ENCODE data around the gene TMEM129.

TMEM129 gene

DNA sequence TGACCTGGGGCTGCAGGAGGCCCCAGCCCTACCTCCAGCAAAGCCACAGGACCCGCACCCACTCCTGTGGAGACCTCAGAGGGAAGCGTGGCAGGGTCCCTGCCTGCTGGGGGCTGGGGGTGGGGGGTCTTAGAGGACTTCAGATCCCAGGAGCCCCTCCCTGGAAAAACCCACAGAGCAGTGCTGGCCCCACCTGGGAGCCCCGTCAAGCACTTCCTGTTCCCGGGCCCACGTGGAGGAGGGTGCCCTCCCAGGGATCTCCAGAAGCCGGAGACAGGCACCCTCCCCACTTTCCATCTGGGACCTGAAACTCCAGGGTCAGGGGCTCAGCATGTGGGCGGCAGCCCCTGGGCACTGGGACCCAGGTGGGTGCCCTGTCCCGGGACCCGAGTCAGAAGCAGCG lies 32.2 kb upstream of the TMEM129 start:
- H3K4me3 ChIP-seq (ENCODE audit: low read length), result no peak overlapping the region
- DNase-seq (ENCODE audit: low read depth), result no peak
- TF ChIP-seq, protein P1, sequence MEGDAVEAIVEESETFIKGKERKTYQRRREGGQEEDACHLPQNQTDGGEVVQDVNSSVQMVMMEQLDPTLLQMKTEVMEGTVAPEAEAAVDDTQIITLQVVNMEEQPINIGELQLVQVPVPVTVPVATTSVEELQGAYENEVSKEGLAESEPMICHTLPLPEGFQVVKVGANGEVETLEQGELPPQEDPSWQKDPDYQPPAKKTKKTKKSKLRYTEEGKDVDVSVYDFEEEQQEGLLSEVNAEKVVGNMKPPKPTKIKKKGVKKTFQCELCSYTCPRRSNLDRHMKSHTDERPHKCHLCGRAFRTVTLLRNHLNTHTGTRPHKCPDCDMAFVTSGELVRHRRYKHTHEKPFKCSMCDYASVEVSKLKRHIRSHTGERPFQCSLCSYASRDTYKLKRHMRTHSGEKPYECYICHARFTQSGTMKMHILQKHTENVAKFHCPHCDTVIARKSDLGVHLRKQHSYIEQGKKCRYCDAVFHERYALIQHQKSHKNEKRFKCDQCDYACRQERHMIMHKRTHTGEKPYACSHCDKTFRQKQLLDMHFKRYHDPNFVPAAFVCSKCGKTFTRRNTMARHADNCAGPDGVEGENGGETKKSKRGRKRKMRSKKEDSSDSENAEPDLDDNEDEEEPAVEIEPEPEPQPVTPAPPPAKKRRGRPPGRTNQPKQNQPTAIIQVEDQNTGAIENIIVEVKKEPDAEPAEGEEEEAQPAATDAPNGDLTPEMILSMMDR (IDR thresholded peaks at IDR 0.05; ENCODE audit: insufficient read depth, low read depth, low read length, missing control alignments), result no peak

DNA sequence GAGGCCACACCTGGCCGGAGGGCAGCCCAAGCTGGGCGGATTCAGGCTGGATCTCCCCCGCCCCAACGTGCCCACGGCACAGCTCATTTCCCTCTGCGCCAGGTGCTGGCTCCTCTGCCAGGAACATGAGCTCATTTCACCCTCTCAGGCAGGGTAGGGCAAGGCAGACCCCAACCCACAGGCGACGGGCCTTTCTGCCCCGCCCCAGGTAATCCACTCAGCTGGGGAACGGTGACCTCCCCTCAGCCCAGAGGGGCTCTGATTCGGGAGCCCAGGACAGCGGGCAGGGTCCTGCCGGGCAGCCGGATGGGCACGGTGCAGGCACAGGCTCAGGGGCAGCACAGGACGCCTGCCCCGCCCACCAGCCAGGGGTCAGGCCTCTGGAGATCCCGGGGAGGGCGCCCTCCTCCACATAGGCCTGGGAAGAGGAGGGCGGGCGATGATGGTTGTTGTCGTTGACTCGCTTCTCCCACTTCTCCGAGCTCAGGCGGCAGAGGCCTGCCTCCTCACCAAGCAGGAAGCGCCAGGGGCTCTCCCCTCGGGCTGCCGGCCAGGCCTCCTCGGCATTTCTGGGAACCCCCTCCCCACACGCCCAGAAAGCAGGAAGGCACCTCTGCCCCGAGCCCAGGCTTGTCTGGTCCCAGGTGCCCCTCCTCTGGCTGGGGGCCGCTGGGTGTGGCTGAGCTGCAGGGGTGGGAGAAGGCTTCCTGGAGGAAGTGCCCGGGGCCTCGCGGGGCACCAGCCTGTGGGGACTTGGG lies 31.3 kb upstream of the TMEM129 start:
- DNase-seq (ENCODE audit: low read depth), result peak; percentile 65
- H3K4me3 ChIP-seq (ENCODE audit: low read length), result no peak overlapping the region
- TF ChIP-seq, protein P1 (IDR thresholded peaks at IDR 0.05; ENCODE audit: insufficient read depth, low read depth, low read length, missing control alignments), result no peak

DNA sequence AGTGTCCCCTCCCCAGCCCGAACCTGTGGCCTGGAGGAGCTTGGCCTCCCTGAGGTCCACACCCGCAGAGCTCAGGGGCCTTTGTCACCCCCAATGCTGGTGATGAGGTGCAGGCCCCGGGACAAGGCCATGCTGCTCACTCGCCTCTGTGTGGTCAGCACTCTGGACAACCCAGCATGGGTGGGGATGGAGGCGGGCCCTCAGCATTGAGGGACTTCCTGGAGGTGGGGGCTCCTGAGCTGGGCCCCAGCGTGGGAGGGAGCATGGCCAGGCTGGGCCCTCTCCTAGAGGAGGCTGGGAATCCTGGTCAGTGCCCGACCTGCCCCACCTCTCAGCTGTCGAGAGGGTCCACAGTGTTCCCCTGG lies 30.8 kb upstream of the TMEM129 start:
- no peak overlapping the region for H3K4me3 ChIP-seq (ENCODE audit: low read length)
- TF ChIP-seq, protein P1 (IDR thresholded peaks at IDR 0.05; ENCODE audit: insufficient read depth, low read depth, low read length, missing control alignments), result no peak
- no peak for DNase-seq (ENCODE audit: low read depth)

DNA sequence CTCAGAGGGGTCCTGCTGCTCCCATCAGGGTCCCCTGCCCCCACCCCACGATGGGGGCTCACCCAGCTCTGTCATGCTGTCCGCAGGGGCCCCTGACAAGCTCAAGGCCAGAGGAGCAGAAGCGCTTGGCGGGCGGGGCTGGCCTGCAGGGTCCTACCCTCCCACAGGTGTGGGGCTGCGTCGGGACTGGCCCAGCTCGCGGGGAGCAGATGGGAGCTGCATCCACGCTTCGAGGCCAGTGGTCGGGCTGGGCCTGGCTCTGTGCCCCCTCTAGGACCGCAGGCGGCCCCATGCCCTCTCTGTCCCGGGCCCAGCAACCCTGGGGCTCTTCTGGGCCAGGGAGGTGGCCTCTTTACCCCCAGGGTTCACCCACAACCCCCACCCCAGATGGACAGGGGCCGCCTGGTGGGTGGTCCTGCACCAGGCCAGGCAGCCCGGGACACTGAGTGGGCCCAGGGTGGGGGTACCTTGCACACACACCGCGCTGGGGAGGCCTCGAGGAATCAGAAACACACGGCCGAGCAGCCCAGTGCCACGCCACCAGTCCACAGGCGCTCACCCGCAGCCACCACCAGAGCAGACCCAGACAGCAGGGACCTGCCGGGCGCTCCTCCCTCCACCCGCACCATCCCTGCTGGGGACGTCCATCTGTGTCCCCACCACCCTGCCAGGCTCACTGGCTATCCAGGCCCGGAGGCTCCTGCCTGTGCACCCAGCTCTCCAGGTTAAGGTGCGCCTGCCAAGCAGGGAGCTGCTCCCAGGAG lies 30.2 kb upstream of the TMEM129 start:
- no peak overlapping the region for H3K4me3 ChIP-seq (ENCODE audit: low read length)
- TF ChIP-seq, protein P1 (IDR thresholded peaks at IDR 0.05; ENCODE audit: insufficient read depth, low read depth, low read length, missing control alignments), result no peak
- DNase-seq (ENCODE audit: low read depth), result no peak

DNA sequence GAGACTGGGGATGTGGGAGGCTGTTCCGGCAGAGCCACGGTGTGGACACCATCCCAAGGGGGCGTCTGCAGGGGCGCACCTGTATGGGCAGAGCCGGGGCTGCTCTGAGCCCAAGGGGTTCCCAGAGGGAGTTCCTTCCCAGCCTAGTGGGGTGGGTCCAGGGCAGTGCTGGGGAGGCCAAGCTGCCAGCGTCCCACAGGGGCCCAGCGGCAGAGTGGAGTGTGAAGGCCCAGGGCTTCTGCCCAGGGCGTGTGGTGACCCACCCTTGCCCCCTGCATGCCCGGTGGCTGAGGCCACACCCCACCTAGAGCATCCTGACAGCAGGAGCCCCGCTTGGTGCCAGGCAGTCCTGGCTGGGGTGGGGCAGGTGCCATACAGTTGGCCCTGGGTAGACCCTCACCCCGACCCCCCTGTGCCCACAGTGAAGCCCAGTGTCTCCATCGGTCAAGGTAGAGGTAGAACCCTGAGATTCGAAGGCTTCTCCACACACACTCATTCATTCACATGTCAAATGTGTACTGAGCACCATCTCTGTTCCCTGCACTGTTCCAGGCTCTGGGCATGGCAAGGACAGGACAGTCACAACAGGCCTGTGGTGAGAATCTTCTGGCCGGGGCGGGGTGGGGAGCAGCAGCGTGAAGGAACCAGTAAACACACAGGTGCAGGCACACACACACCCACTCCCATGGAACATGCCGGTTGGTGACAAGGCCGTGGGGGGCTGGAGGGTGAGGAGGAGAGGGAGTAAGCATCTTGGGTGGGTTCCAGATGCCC lies 29.4 kb upstream of the TMEM129 start:
- DNase-seq (ENCODE audit: low read depth), result no peak
- H3K4me3 ChIP-seq (ENCODE audit: low read length), result no peak overlapping the region
- TF ChIP-seq, protein P1 (IDR thresholded peaks at IDR 0.05; ENCODE audit: insufficient read depth, low read depth, low read length, missing control alignments), result no peak

DNA sequence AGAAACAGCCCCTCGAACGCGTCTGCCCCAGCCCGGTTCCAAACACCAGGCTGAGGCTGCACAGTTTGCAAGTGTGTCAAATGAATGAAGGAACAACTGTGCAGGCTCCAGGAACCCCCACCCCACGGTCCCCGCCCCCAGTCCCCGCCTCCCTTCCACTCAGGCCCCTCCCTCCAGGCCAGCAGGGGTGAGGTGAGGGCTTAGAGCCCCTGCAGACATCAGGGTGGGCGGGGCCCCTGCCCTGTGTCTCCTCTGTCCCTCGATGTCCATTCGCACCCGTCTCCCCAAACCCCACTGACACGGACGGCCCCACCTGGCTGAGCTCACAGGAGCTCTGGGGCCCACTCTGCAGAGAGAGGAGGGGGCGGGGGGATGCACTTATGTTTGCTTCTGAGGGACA lies 28.7 kb upstream of the TMEM129 start:
- TF ChIP-seq, protein P1 (IDR thresholded peaks at IDR 0.05; ENCODE audit: insufficient read depth, low read depth, low read length, missing control alignments), result no peak
- no peak overlapping the region for H3K4me3 ChIP-seq (ENCODE audit: low read length)
- no peak for DNase-seq (ENCODE audit: low read depth)
